Lung microvascular endothelial cell (primary cell): ENCODE data around the gene BLTP3A. TPM values are rescaled to one million over a fixed set of nuclear protein-coding genes. Genes with fewer than 3 reads are reported as not detected.
"Not testable (repeated sequence)": the region's sequence is repeated elsewhere in the genome, so short reads cannot be mapped to it uniquely, and the experiment has no call there.

Experiments used
- DNase-seq, 2 donors: peaks; one replicate each; pipeline versions ENCODE4 v3.0.0 to v3.0.0-alpha.2; 2010; ENCODE audit warnings: low read depth in 2 of 2
- total RNA-seq: library from RNA; depleted of rRNA; stranded (reverse); fragments of >200 nt; gene quantifications from 2 replicates; pipeline ENCODE4 v1.2.1, GENCODE V29; 2014

BLTP3A gene
- total RNA-seq, 1 donor from 2014 or later, result 13.3 TPM

DNA sequence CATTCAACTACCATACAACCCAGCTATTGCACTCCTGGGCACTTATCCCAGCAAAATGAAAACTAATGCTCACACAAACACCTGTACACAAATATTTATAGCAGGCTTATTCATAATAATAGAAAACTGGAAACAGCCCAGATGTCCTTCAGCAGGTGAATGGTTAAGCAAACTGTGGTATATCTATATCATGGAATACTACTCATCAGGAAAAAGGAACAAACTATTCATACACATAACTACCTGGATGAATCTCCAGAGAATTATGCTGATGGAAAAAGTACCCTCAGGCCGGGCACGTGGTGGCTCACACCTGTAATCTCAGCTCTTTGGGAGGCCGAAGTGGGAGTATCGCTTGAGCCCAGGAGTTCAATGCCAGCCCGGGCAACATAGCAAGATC is 3.8 kb upstream of the BLTP3A start:
- DNase-seq, result no peak

- peak; percentile 36 to 52 for DNase-seq
Measured at GRCh38 chr6:34791164-34791700, 651 bp upstream of the BLTP3A start.

GRCh38 chr6:34792605-34793500 is 970 bp downstream of the BLTP3A start:
- DNase-seq, result peak; percentile 35 to 41

- no peak for DNase-seq
Measured at GRCh38 chr6:34793877-34794276, 2.0 kb downstream of the BLTP3A start.

DNA sequence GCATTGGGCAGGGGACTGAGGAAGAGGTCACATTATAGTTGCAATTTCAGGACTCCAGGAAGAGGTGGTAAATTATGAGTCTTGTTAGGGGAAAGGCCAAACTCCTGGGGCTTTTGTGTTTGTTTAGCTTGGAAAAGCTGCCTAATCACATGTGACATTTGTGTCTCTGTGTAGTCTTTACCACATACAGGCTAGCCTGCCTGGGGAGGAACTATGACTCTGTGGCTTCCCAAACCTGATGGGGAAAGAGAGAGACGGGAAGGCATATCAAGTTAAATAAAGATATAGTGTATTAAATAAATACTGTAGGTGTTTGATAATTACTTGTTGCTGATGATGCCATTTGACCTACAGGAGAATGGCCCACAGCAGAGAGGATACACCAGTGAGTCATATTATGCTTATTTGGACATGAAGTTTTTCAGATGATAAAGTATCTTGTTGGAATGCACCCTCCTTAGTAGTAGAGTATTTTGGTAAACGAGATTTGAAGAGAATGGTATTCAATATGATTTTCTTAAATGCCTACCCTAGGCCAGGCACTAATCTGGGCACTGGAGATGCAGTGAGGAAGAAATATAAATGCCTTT is 4.0 kb downstream of the BLTP3A start:
- peak; percentile 49 to 82 for DNase-seq

DNA sequence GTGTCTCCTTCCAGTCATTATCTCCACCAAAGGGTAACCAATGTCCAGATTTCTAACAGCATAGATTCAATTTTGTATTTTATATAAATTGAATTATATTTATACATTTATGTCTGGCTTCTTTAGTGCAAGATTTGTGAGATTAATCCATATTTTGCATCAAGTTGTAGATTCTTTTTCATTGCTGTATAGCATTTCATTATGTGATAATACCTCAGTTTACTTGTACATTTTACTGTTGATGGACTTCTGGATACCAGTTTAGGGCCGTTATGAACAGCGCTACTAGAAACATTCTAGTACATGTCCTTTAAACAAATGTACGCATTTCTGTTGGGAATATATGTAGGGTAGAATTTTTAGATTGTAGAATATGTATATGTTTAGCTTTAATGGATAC is 6.2 kb downstream of the BLTP3A start:
- DNase-seq, result no peak

DNA sequence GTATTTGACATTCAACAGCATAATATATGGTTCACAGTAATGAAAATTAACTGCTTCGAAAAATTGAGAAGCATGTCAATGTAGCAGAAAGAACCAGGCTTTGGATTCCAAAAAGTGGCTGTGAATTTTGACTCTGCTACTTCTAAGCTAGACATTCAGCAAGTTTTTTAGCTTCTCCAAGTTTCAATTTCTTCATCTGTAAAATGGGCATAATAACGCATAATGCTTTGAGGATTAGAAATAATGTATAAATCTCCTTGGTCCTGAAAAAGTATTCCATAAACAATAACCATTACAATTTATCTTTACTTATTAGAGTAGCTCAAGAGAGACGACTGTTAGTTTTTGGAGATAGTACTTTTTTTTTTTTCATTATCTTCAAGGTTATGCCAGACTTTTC is 7.7 kb downstream of the BLTP3A start:
- no peak for DNase-seq

- DNase-seq, result no peak
Measured at GRCh38 chr6:34804543-34804942, 12.7 kb downstream of the BLTP3A start.

DNA sequence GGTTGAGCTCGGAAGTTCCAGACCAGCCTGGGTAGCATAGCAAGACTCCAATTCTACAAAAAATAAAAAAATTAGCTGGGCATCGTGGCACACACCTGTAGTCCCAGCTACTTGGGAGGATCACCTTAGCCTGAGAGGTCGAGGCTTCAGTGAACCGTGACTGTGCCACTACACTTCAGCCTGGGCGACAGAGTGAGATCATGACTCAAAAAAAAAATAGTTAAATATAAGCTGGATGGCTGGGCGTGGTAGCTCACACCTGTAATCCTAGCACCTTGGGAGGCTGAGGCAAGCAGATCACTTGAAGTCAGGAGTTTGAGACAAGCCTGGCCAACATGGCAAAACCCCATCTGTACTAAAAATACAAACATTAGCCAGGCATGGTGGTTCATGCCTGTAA is 13.2 kb downstream of the BLTP3A start:
- DNase-seq, result not testable (repeated sequence)

GRCh38 chr6:34806738-34807453 is 15.0 kb downstream of the BLTP3A start:
- DNase-seq, result peak in 1 of 2 donors; percentile 27

GRCh38 chr6:34808473-34808872 is 16.6 kb downstream of the BLTP3A start:
- DNase-seq, result not testable (repeated sequence)

- not testable (repeated sequence) for DNase-seq
Measured at GRCh38 chr6:34809419-34809818, 17.5 kb downstream of the BLTP3A start.

DNA sequence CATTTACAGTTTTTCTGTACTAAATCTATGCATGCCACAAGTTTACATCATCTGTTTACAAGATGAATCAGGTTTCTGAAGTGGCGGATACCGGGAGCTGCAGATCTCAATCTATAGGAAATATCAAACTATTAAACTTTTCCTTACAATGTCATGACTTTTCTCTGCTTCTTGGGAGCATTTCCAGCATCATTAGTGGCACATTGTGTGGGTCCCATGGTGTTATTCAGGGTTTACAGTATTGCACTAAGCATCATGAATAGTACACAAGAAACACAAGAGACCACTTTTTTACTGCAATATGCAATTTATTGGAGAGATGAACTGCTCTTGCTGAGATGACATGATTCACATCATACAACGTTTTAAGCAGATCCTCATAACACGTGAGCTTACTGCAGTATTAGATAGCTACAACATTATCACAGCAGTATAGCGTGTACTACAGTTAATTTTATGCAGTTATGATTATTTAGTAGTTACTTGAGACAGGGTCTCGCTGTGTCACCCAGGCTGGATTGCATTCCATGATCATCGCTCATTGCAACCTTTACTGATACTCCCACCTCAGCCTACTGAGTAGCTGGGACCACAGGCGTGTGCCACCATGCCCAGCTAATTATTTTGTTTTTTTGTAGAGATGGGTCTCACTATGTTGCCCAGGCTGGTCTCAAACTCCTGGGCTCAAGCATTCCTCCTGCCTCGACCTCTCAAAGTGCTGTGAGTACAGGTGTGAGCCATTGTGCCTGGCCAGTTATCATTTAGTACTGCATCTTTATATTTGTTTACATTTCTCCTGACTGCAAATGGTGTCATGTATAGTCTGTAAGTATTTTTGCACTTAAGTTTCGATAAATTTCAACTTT is 18.4 kb downstream of the BLTP3A start:
- peak in 1 of 2 donors; percentile 25 for DNase-seq

DNA sequence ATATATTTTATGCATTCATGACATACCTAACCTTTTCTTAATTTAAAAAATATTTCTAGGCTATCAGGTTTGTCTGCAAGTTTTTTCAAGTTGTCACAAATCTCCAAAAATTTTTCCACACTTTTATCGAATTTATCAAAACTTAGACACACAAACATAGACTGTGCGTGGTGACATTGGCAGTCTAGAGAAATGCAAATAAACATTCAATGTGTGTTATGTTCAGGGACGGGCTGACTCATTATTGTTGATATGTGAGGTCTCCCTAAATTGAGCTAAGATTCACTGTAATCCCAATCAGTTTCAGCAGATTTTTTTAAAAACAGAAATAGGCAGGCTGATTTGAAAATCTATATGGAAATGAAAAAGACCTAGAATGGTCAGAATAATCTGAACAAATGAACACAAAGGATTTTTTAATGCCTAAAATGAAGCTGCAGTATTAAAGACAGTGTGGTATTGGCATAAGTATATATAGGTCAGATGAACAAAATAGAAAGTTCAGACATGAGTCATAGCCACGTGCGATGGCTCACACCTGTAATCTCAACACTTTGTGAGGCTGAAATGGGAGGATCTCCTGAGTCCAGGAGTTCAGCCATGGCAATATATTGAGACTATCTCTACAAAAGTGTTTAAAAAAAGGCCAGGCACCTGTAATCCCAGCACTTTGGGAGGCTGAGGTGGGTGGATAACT is 19.2 kb downstream of the BLTP3A start:
- DNase-seq, result peak; percentile 29 to 31

DNA sequence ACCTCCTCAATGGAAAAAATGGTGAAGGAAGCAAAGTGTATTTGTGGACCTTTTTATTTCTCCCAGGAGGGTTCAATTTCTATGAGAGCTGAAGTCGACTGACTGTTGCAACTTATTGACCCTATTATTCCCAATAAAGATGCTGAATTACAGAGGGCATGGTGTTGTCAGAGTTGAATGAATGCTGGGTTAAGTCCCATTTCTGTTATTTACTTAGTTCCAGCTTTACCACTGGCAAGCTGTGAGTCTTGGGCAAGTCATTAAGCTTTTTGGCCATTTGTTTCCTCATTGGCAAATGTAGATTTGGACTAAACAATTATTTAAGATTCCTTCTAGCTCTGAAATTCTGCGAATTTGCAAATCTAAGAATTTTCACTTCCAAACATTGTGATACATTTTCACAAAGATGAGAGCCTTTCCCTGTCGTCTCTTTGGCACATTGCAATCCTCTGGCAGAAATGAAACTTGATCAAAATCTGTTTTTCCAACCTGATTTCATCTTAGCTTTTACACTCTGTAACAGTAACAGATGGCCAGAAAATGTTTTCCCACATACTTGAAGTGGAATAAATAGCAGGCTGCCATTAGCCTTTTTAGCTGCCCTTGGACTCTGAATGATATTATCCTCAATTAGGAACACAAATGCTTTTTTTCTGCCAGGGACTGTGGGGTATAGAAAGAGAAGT is 21.3 kb downstream of the BLTP3A start:
- no peak for DNase-seq

DNA sequence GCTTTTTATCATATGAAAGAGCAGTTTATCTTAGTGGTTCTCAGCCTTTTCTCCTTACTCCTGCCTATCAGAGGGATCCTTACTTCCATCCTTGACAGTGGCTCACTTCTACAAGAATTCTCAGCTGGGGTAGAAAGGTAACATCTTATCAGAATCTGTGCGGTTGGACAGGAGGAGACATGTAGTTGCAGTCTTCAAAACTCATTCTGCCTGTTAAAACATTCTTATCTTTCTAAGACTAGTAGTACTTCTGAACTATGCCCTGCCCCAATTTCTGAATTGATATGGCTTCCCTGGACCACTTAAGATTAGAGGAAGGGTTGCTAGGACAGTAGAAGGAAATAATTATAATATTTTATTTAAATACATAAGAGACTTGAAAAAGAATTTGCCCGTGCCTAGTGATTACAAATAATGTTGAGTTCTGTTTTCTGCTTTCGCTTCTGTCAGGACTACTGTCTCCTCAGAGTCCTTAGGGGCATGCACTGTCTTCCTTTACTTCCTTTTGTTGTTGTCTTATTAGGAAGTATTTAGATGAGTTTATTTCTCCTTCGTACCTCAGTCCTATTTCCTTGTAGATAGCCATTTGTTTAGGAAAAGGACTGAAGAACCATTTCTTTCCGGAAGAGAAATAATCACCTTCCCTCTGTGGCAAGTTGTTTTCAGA is 24.9 kb downstream of the BLTP3A start:
- peak in 1 of 2 donors; percentile 16 for DNase-seq

GRCh38 chr6:34817446-34817845 is 25.6 kb downstream of the BLTP3A start:
- peak in 1 of 2 donors; percentile 13 for DNase-seq

GRCh38 chr6:34818872-34819570 is 27.1 kb downstream of the BLTP3A start:
- DNase-seq, result not testable (repeated sequence)
